Right ventricle myocardium inferior (tissue), 1 donor: ENCODE results near the gene GRIN2D. TPM values are rescaled to one million over a fixed set of nuclear protein-coding genes. Genes with fewer than 3 reads are reported as not detected.
"Not testable (repeated sequence)": the region's sequence is repeated elsewhere in the genome, so short reads cannot be mapped to it uniquely, and the experiment has no call there.

ENCODE experiments used
- ATAC-seq: fragments of 200-7000 bp; cut with Tn5 transposase; one replicate; pipeline ENCODE4 v1.9.1; 2020; ENCODE audit warnings: mild to moderate bottlenecking, moderate library complexity
- DNase-seq: peaks from one replicate; pipeline ENCODE4 v3.0.0; 2021; ENCODE audit errors: missing footprints
- intact Hi-C: fragments of 100-400 bp; cut with DNase I; formaldehyde crosslinking; loops from one replicate; pipeline ENCODE4 v1.11.0; 2022
- total RNA-seq: library from RNA; stranded (reverse); fragmentation: NEBNext Ultra II Directional; extraction: Animal tissue kit (Norgen Biotek cat#: 25700); gene quantifications from one replicate; pipeline ENCODE4 v1.2.1, GENCODE V29; 2021
- donor health status: DM: no; HTN: yes; CAD: no; lungs with severe emphysema.

The GRIN2D gene
- total RNA-seq, 1 donor from 2014 or later: 0.38 TPM

GRCh38 chr19:48367855-48368254 is 25.6 kb upstream of the GRIN2D start:
- no peak for ATAC-seq
- intact Hi-C loops: no loop called here
- DNase-seq: no peak

DNA sequence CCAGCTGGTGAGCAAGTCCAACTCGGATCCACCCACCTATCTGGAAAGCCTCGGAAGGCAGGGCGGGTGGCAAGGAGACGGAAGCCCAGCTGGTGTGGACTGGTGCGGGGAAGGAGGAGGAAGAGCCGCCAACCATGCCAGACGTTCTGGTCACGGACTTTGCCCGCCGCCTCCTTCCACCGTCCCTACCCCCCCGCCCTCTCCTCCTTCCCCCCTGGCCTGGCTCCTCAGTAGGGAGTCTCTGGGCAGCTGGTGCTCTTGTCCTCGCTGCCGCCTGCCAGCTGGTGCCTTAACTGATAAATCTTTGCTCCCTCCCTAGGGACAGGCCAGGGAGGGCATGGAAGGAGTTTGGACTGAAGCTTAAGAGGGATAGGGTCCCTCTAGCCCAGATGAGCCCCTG is 24.5 kb upstream of the GRIN2D start:
- DNase-seq (no peak), ATAC-seq (no peak)
- intact Hi-C loops: no loop called here

- ATAC-seq (no peak), DNase-seq (no peak)
- intact Hi-C loops: no loop called here
These were observed 22.5 kb upstream of the GRIN2D start for GRCh38 chr19:48370955-48371354.

GRCh38 chr19:48371367-48371766 is 22.1 kb upstream of the GRIN2D start:
- intact Hi-C loops: no loop called here
- ATAC-seq: no peak

GRCh38 chr19:48371771-48372170 is 21.7 kb upstream of the GRIN2D start:
- intact Hi-C loops, ATAC-seq, DNase-seq: not testable (repeated sequence)

More at GRCh38 chr19:48371367-48371766, 22.1 kb upstream of the GRIN2D start:
- no peak for DNase-seq

- DNase-seq: no peak
- intact Hi-C loops: no loop called here
- no peak for ATAC-seq
These were observed 20.6 kb upstream of the GRIN2D start for GRCh38 chr19:48372904-48373303.

DNA sequence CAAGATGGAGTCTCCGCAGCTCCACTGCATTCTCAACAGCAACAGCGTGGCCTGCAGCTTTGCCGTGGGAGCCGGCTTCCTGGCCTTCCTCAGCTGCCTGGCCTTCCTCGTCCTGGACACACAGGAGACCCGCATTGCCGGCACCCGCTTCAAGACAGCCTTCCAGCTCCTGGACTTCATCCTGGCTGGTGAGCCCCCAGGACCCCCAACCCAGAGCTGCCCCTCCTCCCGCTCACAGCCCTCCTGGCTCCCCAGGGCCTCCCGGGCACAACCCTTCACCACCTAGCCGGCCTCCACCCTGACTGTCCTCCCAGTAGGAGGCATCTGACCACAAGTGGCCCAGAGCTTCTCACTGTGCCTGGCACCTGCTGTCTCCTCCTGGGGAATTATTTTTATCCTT is 19.9 kb upstream of the GRIN2D start:
- intact Hi-C loops: no loop called here
- ATAC-seq (no peak), DNase-seq (no peak)

DNA sequence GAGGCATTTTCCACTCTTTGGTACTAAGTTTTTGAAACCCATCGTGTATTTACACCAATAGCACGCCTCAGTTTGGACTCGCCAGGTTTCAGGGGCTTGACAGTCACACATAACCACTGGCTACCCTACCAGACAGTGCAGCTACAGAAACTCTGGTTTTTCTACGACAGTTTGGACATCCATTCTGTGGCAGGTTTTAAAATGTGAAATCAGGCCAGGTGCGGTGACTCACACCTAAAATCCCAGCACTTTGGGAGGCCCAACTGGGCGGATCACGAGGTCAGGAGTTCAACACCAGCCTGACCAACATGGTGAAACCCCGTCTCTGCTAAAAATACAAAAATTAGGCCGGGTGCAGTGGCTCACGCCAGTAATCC is 15.3 kb upstream of the GRIN2D start:
- intact Hi-C loops: no loop called here
- ATAC-seq (no peak), DNase-seq (no peak)

DNA sequence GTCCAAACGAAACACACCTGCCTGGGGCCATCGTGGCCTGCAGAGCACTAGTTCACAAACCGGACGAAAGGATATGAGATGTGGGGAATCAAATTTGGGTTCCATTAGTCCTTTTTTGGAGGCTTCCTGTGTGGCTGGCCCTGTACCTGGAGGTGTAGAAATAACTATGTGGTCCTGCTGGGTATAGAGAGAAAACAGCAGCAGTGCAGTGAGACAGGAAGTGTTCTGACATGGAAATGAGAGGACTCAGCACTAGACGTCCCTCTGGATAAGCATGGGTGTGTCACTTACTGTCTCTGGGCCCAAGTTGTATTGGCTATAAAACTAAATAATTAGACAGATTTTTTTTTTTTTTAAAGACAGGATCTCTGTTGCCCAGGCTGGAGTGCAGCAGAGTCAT is 14.4 kb upstream of the GRIN2D start:
- DNase-seq (no peak), ATAC-seq (no peak)
- intact Hi-C loops: no loop called here

DNA sequence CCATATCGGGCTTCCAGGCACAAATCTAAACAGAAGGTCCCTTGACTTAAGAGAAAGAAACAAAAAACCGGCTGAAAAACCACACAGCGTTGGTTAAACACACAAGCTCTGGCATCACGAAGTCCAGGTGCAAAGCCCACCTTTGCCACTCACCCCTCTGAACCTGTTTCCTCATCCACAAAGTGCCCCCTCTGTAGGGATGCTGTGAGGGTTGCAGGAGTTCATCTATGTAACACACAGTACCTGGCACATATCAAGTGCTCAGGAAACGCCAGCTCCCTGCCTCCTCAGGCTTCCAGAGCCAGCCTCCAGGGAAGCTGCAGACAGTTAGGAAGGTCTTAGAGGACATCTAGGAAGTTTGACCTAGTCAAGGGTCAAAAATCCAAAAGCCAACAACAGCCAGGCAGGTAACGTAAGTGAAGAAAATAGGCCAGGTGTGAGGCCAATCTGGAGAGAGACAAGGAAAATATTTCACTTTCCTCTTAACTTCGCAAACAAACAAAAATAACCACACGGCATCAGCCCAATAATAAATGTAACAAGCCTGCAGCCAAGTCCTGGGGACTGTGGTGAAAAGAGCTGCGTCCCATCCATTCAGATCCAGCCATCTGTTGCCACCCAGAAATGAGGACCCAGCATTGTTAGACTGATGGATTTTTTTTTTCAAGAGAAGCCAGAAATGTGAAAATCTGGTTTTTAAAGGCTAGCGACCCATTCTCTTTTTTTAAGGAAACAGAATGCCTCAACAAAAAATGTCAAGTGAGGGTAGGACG is 12.1 kb upstream of the GRIN2D start:
- intact Hi-C loops: no loop called here
- DNase-seq (no peak), ATAC-seq (no peak)

- DNase-seq (no peak), ATAC-seq (no peak)
- intact Hi-C loops: no loop called here
These were observed 11.2 kb upstream of the GRIN2D start for GRCh38 chr19:48382286-48382685.

DNA sequence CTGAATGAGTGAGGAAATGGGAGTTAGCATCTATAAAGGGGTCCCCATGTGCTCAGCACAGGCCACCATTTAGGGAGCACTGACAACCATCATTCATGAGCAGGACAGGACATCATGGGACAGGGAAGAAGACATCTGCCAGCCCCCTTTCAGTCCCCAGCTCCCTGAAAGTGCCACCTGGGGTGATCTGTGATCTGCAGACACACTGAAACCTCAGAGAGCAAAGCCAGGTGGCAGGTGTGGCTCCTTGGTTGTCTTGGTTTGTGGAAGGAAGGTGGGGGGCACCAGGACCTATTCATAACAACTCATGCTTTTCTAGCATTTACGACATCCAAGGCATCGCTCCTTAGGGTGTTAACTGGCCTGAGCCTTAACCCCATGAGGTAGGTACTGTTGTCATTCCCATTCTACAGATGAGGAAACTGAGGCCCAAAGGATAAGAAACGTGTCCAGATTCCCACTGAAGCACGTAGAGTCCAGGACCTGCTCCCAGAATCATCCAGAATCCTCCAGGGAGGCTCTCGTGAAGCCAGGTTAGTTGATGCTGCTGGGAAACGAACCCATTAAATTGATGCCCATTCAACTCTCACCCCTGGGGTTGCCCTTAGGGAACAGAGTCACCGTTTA is 7.9 kb upstream of the GRIN2D start:
- DNase-seq (no peak), ATAC-seq (no peak)
- intact Hi-C loops: no loop called here

DNA sequence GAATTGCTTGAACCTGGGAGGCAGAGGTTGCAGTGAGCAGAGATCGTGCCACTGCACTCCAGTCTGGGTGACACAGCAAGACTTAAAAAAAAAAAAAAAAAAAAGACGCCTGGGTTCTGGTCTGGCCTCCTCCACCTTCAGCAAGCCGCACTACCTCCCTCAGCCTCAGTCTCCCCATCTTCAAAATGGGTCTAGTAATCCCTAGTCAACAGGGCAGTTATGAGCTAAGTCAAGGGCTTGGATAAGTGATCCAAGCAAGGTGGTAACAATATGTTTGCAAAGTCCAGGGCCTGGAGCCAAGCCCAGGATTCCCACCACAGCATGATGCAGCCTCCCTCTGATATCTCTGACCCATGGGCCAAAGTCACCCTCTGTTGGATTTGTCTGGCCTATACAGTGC is 6.5 kb upstream of the GRIN2D start:
- no peak for ATAC-seq
- DNase-seq: no peak
- intact Hi-C loops: no loop called here

GRCh38 chr19:48390188-48391099 is 3.0 kb upstream of the GRIN2D start:
- peak; percentile 85 for DNase-seq
- intact Hi-C loops: loop anchor here (1.0 kb wide), 1 partner anchor 56 kb away; no protein-coding TSS in a partner anchor
- peak; percentile 84 for ATAC-seq

GRCh38 chr19:48391100-48392005 is 2.1 kb upstream of the GRIN2D start, which contains the start of gene KDELR1:
Gene KDELR1, minus strand, starts transcription at chr19:48391551. Its CDS starts 193 bp downstream, at chr19:48391358.
- intact Hi-C loops: loop anchor here (1.0 kb wide), 1 partner anchor 55 kb away; no protein-coding TSS in a partner anchor
- ATAC-seq (peak; percentile 95), DNase-seq (peak; percentile 85)

DNA sequence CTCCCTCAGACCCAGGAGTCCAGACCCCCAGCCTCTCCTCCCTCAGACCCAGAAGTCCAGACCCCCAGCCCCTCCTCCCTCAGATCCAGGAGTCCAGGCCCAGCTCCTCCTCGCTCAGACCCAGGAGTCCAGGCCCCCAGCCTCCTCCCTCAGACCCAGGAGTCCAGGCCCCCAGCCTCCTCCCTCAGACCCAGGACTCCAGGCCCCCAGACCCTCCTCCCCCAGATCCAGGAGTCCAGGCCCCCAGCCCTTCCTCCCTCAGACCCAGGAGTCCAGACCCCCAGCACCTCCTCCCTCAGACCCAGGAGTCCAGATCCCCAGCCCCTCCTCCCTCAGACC is 1.5 kb upstream of the GRIN2D start:
- intact Hi-C loops, ATAC-seq, DNase-seq: not testable (repeated sequence)

DNA sequence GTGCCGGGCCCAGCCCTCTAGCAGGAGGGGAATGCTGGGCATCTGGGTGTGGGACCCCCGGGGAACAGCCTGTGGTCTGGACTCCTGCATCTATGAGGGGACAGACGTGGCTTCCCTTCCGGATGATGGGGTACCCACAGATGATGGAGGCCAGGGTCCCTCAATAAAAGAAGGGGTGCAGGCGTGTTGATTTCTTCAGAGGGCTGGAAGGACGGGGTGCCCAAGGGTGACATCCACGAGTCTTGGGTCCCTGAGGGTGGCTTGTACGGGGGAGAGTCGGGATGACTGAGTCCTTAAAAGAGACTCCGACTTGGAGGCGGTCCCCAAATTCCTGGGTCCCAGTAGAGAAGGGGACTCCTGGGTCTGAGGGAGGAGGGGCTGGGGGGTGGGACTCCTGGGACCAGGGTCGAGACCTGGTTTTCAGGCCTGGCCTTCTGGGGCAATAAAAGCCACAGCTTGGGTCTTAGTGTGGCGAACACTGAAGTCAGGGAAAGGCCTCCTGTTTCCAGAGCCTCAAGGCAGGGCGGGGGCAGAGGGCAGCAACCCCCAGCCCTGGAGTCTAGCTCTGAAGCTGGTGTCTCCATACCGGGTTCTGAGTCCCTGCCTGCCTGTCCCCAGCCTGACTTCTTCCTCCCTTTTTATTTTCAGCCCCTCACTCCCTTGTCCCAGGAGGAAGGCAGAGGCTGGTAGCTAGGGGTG is 459 bp upstream of the GRIN2D start:
- ATAC-seq (no peak), DNase-seq (no peak)
- intact Hi-C loops: no loop called here
